Suprapubic skin (tissue), 3 donors: ENCODE results near the gene PDE8A.

Experiments used
- CTCF ChIP-seq, 2 donors: fragments of 200-600 bp in 1 of 2; fragments of 450-650 bp in 1 of 2; sonication (generic) in 1 of 2; IDR thresholded peaks; one replicate each; pipeline ENCODE4 v1.5.1; 2016 to 2019; ENCODE audit warnings: antibody characterized with exemption in 2 of 2, mild to moderate bottlenecking in 1 of 2, moderate library complexity in 1 of 2
- POLR2A ChIP-seq, 2 donors: fragments of 450-650 bp; IDR thresholded peaks; one replicate each; pipeline ENCODE4 v1.6.1; 2017; ENCODE audit warnings: antibody characterized with exemption in 2 of 2, mild to moderate bottlenecking in 2 of 2, moderate library complexity in 2 of 2

- no peak for TF ChIP-seq POLR2A (IDR thresholded peaks at IDR 0.05)
- TF ChIP-seq CTCF (IDR thresholded peaks at IDR 0.05): no peak
Measured at GRCh38 chr15:85024003-85024402, 42.3 kb downstream of the PDE8A start.
